Fibroblast of villous mesenchyme (primary cell): ENCODE measurements around the gene ANXA2. TPM values are rescaled to one million over a fixed set of nuclear protein-coding genes. Genes with fewer than 3 reads are reported as not detected.

Source experiments
- DNase-seq: peaks from one replicate; pipeline ENCODE4 v3.0.0-alpha.2; 2010; ENCODE audit warnings: low read depth
- H3K4me3 ChIP-seq: 2 replicates; pipeline ENCODE4 v1.5.1; 2011; ENCODE audit warnings: low read depth, mild to moderate bottlenecking, low read length
- total RNA-seq: library from RNA; depleted of rRNA; stranded (reverse); fragments of >200 nt; gene quantifications from 2 replicates; pipeline ENCODE4 v1.2.3, GENCODE V29; 2012
- TF ChIP-seq, protein P1 (sequence below): IDR thresholded peaks from 2 replicates; pipeline ENCODE4 v1.5.1; 2012; ENCODE audit warnings: low read depth, mild to moderate bottlenecking, low read length; ENCODE audit not compliant: insufficient read depth

Gene ANXA2
- total RNA-seq, 1 donor: 3,211 TPM

- TF ChIP-seq, protein P1, sequence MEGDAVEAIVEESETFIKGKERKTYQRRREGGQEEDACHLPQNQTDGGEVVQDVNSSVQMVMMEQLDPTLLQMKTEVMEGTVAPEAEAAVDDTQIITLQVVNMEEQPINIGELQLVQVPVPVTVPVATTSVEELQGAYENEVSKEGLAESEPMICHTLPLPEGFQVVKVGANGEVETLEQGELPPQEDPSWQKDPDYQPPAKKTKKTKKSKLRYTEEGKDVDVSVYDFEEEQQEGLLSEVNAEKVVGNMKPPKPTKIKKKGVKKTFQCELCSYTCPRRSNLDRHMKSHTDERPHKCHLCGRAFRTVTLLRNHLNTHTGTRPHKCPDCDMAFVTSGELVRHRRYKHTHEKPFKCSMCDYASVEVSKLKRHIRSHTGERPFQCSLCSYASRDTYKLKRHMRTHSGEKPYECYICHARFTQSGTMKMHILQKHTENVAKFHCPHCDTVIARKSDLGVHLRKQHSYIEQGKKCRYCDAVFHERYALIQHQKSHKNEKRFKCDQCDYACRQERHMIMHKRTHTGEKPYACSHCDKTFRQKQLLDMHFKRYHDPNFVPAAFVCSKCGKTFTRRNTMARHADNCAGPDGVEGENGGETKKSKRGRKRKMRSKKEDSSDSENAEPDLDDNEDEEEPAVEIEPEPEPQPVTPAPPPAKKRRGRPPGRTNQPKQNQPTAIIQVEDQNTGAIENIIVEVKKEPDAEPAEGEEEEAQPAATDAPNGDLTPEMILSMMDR: no peak
- DNase-seq: no peak
- no peak overlapping the region for H3K4me3 ChIP-seq
These were observed 14.8 kb downstream of the ANXA2 start for GRCh38 chr15:60382773-60383674.

DNA sequence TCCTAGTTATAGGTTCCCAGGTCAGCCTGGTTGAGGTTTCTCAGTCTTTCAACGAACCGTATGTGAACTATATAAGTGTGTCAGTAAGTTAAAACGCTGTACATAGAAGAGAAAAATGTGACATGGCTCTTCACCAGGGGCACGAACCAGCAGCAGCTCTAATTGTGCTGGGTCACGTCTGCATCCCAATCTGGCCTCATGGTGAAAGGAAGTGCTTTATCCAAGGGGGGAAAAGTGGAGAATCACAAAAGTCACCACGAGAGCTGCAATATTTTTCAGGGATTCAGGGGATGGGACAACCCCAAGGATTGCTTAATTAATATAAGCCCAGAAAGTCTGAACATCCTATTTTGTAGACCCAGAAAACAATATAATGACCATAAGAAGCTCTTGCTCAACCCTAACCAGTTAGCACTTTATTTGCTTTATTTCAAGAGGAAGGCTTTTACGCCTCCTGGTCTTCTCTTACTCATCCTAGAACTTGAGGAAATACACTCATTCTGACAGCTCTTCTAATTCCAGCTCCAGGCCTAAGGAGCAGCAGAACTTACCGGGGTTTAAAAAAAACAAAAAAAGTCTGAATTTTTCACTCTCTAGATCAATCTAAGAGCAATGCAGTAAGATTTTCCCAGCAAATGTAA, 16.5 kb downstream of the ANXA2 start:
- H3K4me3 ChIP-seq: no peak overlapping the region
- TF ChIP-seq, protein P1: no peak
- peak; percentile 53 for DNase-seq

DNA sequence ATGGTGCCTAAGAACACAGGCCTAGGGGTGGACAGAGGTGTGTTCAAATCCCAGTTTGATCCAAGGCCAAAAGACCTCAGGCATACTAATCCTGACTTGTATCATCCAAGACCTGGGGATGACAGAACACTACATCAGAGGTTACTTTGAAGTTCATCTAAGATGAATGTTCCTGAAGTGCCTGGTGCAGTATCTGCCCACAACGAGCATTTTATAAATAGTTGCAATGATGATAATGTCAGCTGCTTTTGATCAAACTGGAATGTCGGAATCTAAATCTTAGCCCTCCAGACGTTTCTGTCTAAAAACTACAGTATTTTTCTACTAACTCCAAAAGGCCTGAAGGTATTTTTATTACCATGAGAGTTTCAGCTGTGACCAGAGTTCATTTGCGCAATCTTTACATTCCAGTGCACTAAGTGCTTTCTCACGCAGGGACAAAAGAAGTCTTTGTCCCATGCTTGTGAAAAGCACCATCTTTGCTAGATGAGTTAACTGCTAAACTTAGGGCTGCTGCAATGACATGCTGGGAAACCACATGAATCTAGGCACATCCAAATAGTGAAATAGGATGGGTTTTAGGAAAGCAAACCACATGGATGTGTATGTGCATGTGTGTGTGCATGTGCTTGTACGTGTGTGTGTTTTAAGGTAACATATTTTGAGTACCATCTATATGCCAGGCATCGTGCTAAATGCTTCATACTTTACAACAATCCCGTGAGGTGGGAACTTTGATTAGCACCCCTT, 18.1 kb downstream of the ANXA2 start:
- DNase-seq: peak; percentile 97
- TF ChIP-seq, protein P1: no peak
- H3K4me3 ChIP-seq: no peak overlapping the region

DNA sequence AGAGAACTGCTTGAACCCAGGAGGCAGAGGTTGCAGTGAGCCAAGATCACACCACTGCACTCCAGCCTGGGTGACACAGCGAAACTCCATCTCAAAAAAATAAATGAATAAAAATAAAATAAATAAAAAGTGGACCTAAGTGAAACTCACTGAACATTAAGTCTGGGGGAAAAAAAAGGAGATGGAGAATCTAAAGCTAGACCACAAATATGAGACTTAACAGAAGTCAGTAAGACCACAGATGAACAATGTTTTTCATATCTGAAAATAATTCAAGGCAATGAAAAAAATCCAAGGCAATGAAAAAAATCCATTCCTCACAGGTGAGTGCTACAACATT, 18.6 kb downstream of the ANXA2 start:
- TF ChIP-seq, protein P1: no peak
- DNase-seq: no peak
- H3K4me3 ChIP-seq: no peak overlapping the region

- H3K4me3 ChIP-seq: no peak overlapping the region
- TF ChIP-seq, protein P1: no peak
- DNase-seq: no peak
These were observed 21.1 kb downstream of the ANXA2 start for GRCh38 chr15:60376677-60377095.

DNA sequence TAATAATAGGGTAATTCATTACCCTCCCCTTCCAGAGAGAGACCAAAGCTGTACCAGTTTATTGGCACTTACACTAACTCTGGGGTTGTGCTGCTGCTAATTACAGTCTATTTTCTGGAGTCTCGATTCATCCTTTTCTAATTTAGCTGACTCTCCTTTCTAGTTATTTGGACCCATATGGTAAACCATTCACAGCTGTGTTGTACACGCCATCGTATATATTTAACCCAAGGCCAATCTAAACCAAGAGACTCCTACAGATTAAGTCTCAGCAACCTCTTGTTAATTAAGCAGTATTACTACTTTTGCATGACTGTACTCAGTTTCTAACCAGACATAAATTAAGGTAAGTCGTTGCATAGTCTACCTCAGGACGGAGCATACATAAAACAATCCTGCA, 22.5 kb downstream of the ANXA2 start:
- TF ChIP-seq, protein P1: no peak
- DNase-seq: no peak
- H3K4me3 ChIP-seq: no peak overlapping the region
